Adrenal gland (tissue), 12 donors: ENCODE data around the gene ITM2C. TPM values are rescaled to one million over a fixed set of nuclear protein-coding genes. Genes with fewer than 3 reads are reported as not detected.

Source experiments
- DNase-seq, 7 donors: peaks; one replicate each; pipeline ENCODE4 v3.0.0-alpha.2; 2019 to 2020
- H3K27ac ChIP-seq, 5 donors: fragments of 200-600 bp; sonication (generic) in 4 of 5; 1 replicate in 3 of 5; 2 replicates in 2 of 5; pipeline versions ENCODE4 v1.5.1 to v1.8.0; 2016 to 2020; ENCODE audit warnings: mild to moderate bottlenecking in 1 of 5
- H3K27me3 ChIP-seq: fragments of 200-600 bp; 2 replicates; pipeline ENCODE4 v1.8.0; 2021
- H3K36me3 ChIP-seq, 2 donors: fragments of 200-600 bp; replicated peaks in 1 of 2; 1 replicate in 1 of 2; 2 replicates in 1 of 2; pipeline versions ENCODE4 v1.5.1 to v1.8.0; 2018 to 2022
- H3K4me1 ChIP-seq, 2 donors: fragments of 200-600 bp; replicated peaks in 1 of 2; 1 replicate in 1 of 2; 2 replicates in 1 of 2; pipeline versions ENCODE4 v1.5.1 to v1.8.0; 2018 to 2021
- H3K4me3 ChIP-seq, 4 donors: fragments of 200-600 bp; sonication (generic) in 3 of 4; one replicate each; pipeline ENCODE4 v1.5.1; 2016 to 2018
- H3K9me3 ChIP-seq, 3 donors: fragments of 200-600 bp; sonication (generic) in 1 of 3; replicated peaks in 1 of 3; 1 replicate in 2 of 3; 2 replicates in 1 of 3; pipeline versions ENCODE4 v1.5.1 to v1.8.0; 2016 to 2021
- POLR2A ChIP-seq, 2 donors: fragments of 450-650 bp; IDR thresholded peaks; one replicate each; pipeline ENCODE4 v1.6.1; 2017; ENCODE audit warnings: antibody characterized with exemption in 2 of 2, mild to moderate bottlenecking in 2 of 2, moderate library complexity in 1 of 2
- WGBS, 4 donors: extraction: QIAGEN DNeasy Blood & Tissue Kit in 2 of 4; methylation state at CpG; one replicate each; pipeline versions ENCODE4 v1.1.5 to v1.1.7; 2013 to 2017; 5-methylcytosine and 5-hydroxymethylcytosine counted together
- intact Hi-C, 2 donors: fragments of 100-400 bp; cut with DNase I; formaldehyde crosslinking; loops; one replicate each; pipeline versions ENCODE4 v1.14.1 to v1.15.0; 2022 to 2023
- polyA plus RNA-seq, 3 donors: library from polyadenylated mRNA; stranded (reverse); fragments of 200-250 nt in 2 of 3; fragments of 350-450 nt in 1 of 3; fragmentation: Illumina TruSeq in 1 of 3; extraction: RNeasy Lipid Tissue Mini Kit (QIAGEN cat#74804) in 1 of 3; gene quantifications; one replicate each; pipeline ENCODE4 v1.2.3, GENCODE V29; 2013 to 2014
- total RNA-seq, 9 donors: library from RNA; depleted of rRNA in 4 of 9; stranded (reverse); fragments of >200 nt in 4 of 9; fragments of 120-200 nt in 1 of 9; fragmentation: NEBNext Ultra II Directional in 1 of 9; extraction: Animal tissue kit (Norgen Biotek cat#: 25700) in 1 of 9; gene quantifications; one replicate each; pipeline versions ENCODE4 v1.1.0 to v1.2.4, GENCODE V29; 2013 to 2023
- TF ChIP-seq, protein P1 (sequence below), 6 experiments: fragments of 450-650 bp in 4 of 6; fragments of 200-600 bp in 2 of 6; sonication (generic) in 1 of 6; IDR thresholded peaks; 1 replicate in 5 of 6; 2 replicates in 1 of 6; pipeline versions ENCODE4 v1.5.1 to v1.8.0; 2016 to 2021; ENCODE audit warnings: antibody characterized with exemption in 6 of 6, mild to moderate bottlenecking in 2 of 6, moderate library complexity in 1 of 6
- donor health status: healthy with polysubstance abuse.
- donor health status: Bipolar disorder and iron deficiency.
- donor health status: DM: yes; HTN: yes; CAD: no.
- donor health status: DM: no; HTN: no; CAD: no.
- donor health status: DM: no; HTN: no; CAD: no.
- donor health status: DM: yes; HTN: yes; CAD: no.

Gene ITM2C
- total and polyA plus RNA-seq, 12 donors: 16.8 to 131 (median 35.6) TPM

- DNase-seq: no peak
- Histone ChIP-seq H3K4me1 (peaks cover 0 to 11% of the 10 kb centered on the region in 2 donors), H3K27ac (no peak overlapping the region), H3K27me3 (peaks cover 7% of the 10 kb centered on the region), H3K36me3 (no peaks in the 10 kb centered on the region), H3K4me3 (peak overlapping the region in 2 of 4 donors; percentile 37 to 75), H3K9me3 (no peaks in the 10 kb centered on the region)
- TF ChIP-seq POLR2A (IDR thresholded peaks at IDR 0.05): no peak
- TF ChIP-seq, protein P1, sequence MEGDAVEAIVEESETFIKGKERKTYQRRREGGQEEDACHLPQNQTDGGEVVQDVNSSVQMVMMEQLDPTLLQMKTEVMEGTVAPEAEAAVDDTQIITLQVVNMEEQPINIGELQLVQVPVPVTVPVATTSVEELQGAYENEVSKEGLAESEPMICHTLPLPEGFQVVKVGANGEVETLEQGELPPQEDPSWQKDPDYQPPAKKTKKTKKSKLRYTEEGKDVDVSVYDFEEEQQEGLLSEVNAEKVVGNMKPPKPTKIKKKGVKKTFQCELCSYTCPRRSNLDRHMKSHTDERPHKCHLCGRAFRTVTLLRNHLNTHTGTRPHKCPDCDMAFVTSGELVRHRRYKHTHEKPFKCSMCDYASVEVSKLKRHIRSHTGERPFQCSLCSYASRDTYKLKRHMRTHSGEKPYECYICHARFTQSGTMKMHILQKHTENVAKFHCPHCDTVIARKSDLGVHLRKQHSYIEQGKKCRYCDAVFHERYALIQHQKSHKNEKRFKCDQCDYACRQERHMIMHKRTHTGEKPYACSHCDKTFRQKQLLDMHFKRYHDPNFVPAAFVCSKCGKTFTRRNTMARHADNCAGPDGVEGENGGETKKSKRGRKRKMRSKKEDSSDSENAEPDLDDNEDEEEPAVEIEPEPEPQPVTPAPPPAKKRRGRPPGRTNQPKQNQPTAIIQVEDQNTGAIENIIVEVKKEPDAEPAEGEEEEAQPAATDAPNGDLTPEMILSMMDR (IDR thresholded peaks at IDR 0.05): no peak
- intact Hi-C loops: no loop called here
- 26 to 42% (median 35%) methylated on average over 12 to 18 of the region's 18 CpGs for WGBS, 4 donors
Measured at GRCh38 chr2:230864122-230864604, 579 bp upstream of the ITM2C start.

DNA sequence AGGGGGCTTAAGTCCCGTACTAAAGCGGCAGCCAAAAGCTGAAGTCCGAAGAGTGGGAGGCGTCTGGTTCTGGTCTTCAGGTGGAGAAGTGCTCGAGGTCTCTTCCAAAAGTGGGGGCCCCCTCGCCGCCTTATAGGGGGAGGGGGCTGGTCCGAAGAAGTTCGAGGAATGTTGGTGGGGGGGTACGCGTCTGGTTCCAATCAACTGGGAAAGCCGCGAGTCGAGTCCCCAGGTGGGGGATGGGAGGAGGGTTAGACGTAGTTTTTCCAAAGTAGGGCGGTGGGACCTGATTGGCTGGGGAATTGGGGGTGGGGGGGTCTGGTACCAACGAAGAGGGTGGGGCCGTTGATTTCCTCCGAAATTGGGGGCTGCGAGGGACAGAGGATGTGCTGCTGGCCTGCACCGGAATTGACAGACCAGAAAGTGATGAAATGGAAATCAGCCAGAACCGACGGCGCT is 594 bp downstream of the ITM2C start:
- peak overlapping the region in 2 of 4 donors; percentile 37 to 75 for H3K4me3 ChIP-seq
- no peaks in the 10 kb centered on the region for H3K9me3 ChIP-seq
- TF ChIP-seq, protein P1 (IDR thresholded peaks at IDR 0.05): no peak
- TF ChIP-seq POLR2A (IDR thresholded peaks at IDR 0.05): no peak
- 1 to 4% (median 3%) methylated on average over 13 to 24 of the region's 24 CpGs for WGBS, 4 donors
- DNase-seq: no peak
- H3K27me3 ChIP-seq: peaks cover 7% of the 10 kb centered on the region
- H3K36me3 ChIP-seq: no peaks in the 10 kb centered on the region
- peaks cover 0 to 15% of the 10 kb centered on the region in 2 donors for H3K4me1 ChIP-seq
- H3K27ac ChIP-seq: peak overlapping the region in 2 of 5 donors; percentile 18 to 56
- intact Hi-C loops: no loop called here

GRCh38 chr2:230865766-230866755 is 1.3 kb downstream of the ITM2C start:
- DNase-seq: no peak
- intact Hi-C loops: no loop called here
- Histone ChIP-seq H3K4me3 (peak overlapping the region in 2 of 4 donors; percentile 37 to 75), H3K9me3 (no peaks in the 10 kb centered on the region), H3K4me1 (peaks cover 0 to 19% of the 10 kb centered on the region in 2 donors), H3K36me3 (no peaks in the 10 kb centered on the region), H3K27me3 (peaks cover 7% of the 10 kb centered on the region), H3K27ac (peak overlapping the region in 2 of 5 donors; percentile 18 to 56)
- 12 to 16% (median 14%) methylated on average over 22 to 35 of the region's 35 CpGs for WGBS, 4 donors
- TF ChIP-seq POLR2A (IDR thresholded peaks at IDR 0.05): no peak
- TF ChIP-seq, protein P1 (IDR thresholded peaks at IDR 0.05): no peak

GRCh38 chr2:230866756-230867523 is 2.2 kb downstream of the ITM2C start:
- H3K36me3 ChIP-seq: no peaks in the 10 kb centered on the region
- H3K27ac ChIP-seq: peak overlapping the region in 1 of 5 donors; percentile 56
- H3K27me3 ChIP-seq: peaks cover 7% of the 10 kb centered on the region
- no peaks in the 10 kb centered on the region for H3K9me3 ChIP-seq
- TF ChIP-seq, protein P1 (IDR thresholded peaks at IDR 0.05): no peak
- no peak for TF ChIP-seq POLR2A (IDR thresholded peaks at IDR 0.05)
- peaks cover 0 to 25% of the 10 kb centered on the region in 2 donors for H3K4me1 ChIP-seq
- no peak overlapping the region for H3K4me3 ChIP-seq
- peak in 1 of 7 donors; percentile 14 for DNase-seq
- intact Hi-C loops: no loop called here
- 27 to 44% (median 27%) methylated on average over 10 to 13 of the region's 13 CpGs for WGBS, 4 donors
